GM08714 (cell line): ENCODE data around the gene CDHR5.

Experiments
- H3K4me3 ChIP-seq: fragments of 200-500 bp; sonication (Bioruptor generic); 2 replicates; pipeline ENCODE4 v1.5.1; 2014; ENCODE audit warnings: mild to moderate bottlenecking, low read length, inconsistent platforms
- ZNF274 ChIP-seq: IDR thresholded peaks from 2 replicates; pipeline ENCODE4 v1.6.1; 2012; ENCODE audit warnings: mild to moderate bottlenecking, low read depth, low read length

The CDHR5 gene

GRCh38 chr11:598005-598680 is 26.6 kb downstream of the CDHR5 start:
- TF ChIP-seq ZNF274, result no peak
- no peak overlapping the region for H3K4me3 ChIP-seq

GRCh38 chr11:597166-597725 is 27.5 kb downstream of the CDHR5 start:
- TF ChIP-seq ZNF274, result no peak
- H3K4me3 ChIP-seq, result no peak overlapping the region

- no peak for TF ChIP-seq ZNF274
- H3K4me3 ChIP-seq, result no peak overlapping the region
These were observed 28.4 kb downstream of the CDHR5 start for GRCh38 chr11:596374-596773.

- H3K4me3 ChIP-seq, result no peak overlapping the region
- TF ChIP-seq ZNF274, result no peak
These were observed 29.4 kb downstream of the CDHR5 start for GRCh38 chr11:595400-595799.

- no peak for TF ChIP-seq ZNF274
- no peak overlapping the region for H3K4me3 ChIP-seq
These were observed 31.4 kb downstream of the CDHR5 start for GRCh38 chr11:593347-593746.

GRCh38 chr11:592918-593317 is 31.8 kb downstream of the CDHR5 start:
- TF ChIP-seq ZNF274, result no peak
- no peak overlapping the region for H3K4me3 ChIP-seq

- TF ChIP-seq ZNF274, result no peak
- no peak overlapping the region for H3K4me3 ChIP-seq
These were observed 32.3 kb downstream of the CDHR5 start for GRCh38 chr11:592501-592900.

- no peak for TF ChIP-seq ZNF274
These were observed 33.8 kb downstream of the CDHR5 start for GRCh38 chr11:590997-591396.

GRCh38 chr11:589798-590197 is 35.0 kb downstream of the CDHR5 start:
- TF ChIP-seq ZNF274, result no peak
- H3K4me3 ChIP-seq, result no peak overlapping the region

More at GRCh38 chr11:590997-591396, 33.8 kb downstream of the CDHR5 start:
- H3K4me3 ChIP-seq, result no peak overlapping the region

- TF ChIP-seq ZNF274, result no peak
These were observed 36.8 kb downstream of the CDHR5 start for GRCh38 chr11:587978-588380.

GRCh38 chr11:587546-587945 is 37.2 kb downstream of the CDHR5 start:
- H3K4me3 ChIP-seq, result no peak overlapping the region
- TF ChIP-seq ZNF274, result no peak

More at GRCh38 chr11:587978-588380, 36.8 kb downstream of the CDHR5 start:
- no peak overlapping the region for H3K4me3 ChIP-seq

GRCh38 chr11:586376-587316 is 38.1 kb downstream of the CDHR5 start:
- no peak overlapping the region for H3K4me3 ChIP-seq
- no peak for TF ChIP-seq ZNF274

- TF ChIP-seq ZNF274, result no peak
- H3K4me3 ChIP-seq, result no peak overlapping the region
These were observed 40.5 kb downstream of the CDHR5 start for GRCh38 chr11:584287-584686.

GRCh38 chr11:581752-582151 is 43.0 kb downstream of the CDHR5 start:
- H3K4me3 ChIP-seq, result no peak overlapping the region
- TF ChIP-seq ZNF274, result no peak

- no peak for TF ChIP-seq ZNF274
- no peak overlapping the region for H3K4me3 ChIP-seq
These were observed 43.4 kb downstream of the CDHR5 start for GRCh38 chr11:581342-581741.
